HL-60 (cell line): ENCODE measurements around the gene DZIP1.

Source experiments
- DNase-seq, 2 experiments: peaks; one replicate each; pipeline ENCODE4 v3.0.0-alpha.2; 2010 to 2020; ENCODE audit warnings: low read depth in 1 of 2, low spot score in 1 of 2
- H3K27ac ChIP-seq: fragments of 250-450 bp; sonication (Bioruptor Pico); replicated peaks from 2 replicates; pipeline ENCODE4 v1.5.1; 2020; ENCODE audit warnings: mild to moderate bottlenecking, moderate library complexity
- H3K27me3 ChIP-seq: fragments of 250-450 bp; sonication (Bioruptor Pico); 2 replicates; pipeline ENCODE4 v1.5.1; 2021; ENCODE audit warnings: mild to moderate bottlenecking, moderate library complexity; ENCODE audit not compliant: insufficient read depth, poor library complexity, severe bottlenecking
- H3K4me3 ChIP-seq: replicated peaks from 2 replicates; pipeline ENCODE4 v1.5.1; 2011; ENCODE audit warnings: mild to moderate bottlenecking, control low read depth, low read length; ENCODE audit not compliant: insufficient read depth
- CTCF ChIP-seq: IDR thresholded peaks from one replicate; pipeline ENCODE4 v1.5.1; 2011; ENCODE audit warnings: low read length, control low read depth, inconsistent platforms; ENCODE audit not compliant: insufficient read depth
- GABPA ChIP-seq: IDR thresholded peaks from 2 replicates; pipeline ENCODE4 v1.6.1; 2012; ENCODE audit warnings: low read depth
- POLR2AphosphoS5 ChIP-seq: IDR thresholded peaks from 2 replicates; pipeline ENCODE4 v1.6.1; 2012; ENCODE audit warnings: low read depth
- REST ChIP-seq: IDR thresholded peaks from 2 replicates; pipeline ENCODE4 v1.6.1; 2012; ENCODE audit warnings: low read depth; ENCODE audit not compliant: insufficient replicate concordance
- SPI1 ChIP-seq: IDR thresholded peaks from 2 replicates; pipeline ENCODE4 v1.6.1; 2012; ENCODE audit warnings: low read depth, mild to moderate bottlenecking, borderline replicate concordance

Gene DZIP1

GRCh38 chr13:95626768-95627167 lies 17.7 kb downstream of the DZIP1 start:
- no peaks in the 10 kb centered on the region for H3K27me3 ChIP-seq
- TF ChIP-seq POLR2AphosphoS5 (no peak), CTCF (no peak), GABPA (no peak), SPI1 (no peak), REST (no peak)
- no peak overlapping the region for H3K4me3 ChIP-seq
- H3K27ac ChIP-seq: no peak overlapping the region
- no peak for DNase-seq

- Histone ChIP-seq H3K4me3 (no peak overlapping the region), H3K27me3 (no peaks in the 10 kb centered on the region), H3K27ac (no peak overlapping the region)
- DNase-seq: peak in 1 of 2 experiments; percentile 51
- TF ChIP-seq POLR2AphosphoS5: no peak
- TF ChIP-seq REST: no peak
- TF ChIP-seq CTCF: peak; percentile 23
These were observed 20.5 kb downstream of the DZIP1 start for GRCh38 chr13:95624020-95624419.

- Histone ChIP-seq H3K27ac (no peak overlapping the region), H3K27me3 (no peaks in the 10 kb centered on the region), H3K4me3 (no peak overlapping the region)
- no peak for TF ChIP-seq REST
- no peak for TF ChIP-seq SPI1
- no peak for TF ChIP-seq GABPA
- TF ChIP-seq POLR2AphosphoS5: no peak
- TF ChIP-seq CTCF: no peak
- no peak for DNase-seq
These were observed 21.4 kb downstream of the DZIP1 start for GRCh38 chr13:95623141-95623540.
